Fibroblast of skin of left quadriceps (primary cell): Measurements from ENCODE around the gene EXOC3L1.
A peak's percentile ranks its signal among the peaks of the same experiment; 100 is the strongest.

Source experiments
- DNase-seq, 2 experiments: peaks; one replicate each; pipeline ENCODE4 v3.0.0-alpha.2; 2013; ENCODE audit warnings: low read depth in 2 of 2

Gene EXOC3L1

GRCh38 chr16:67197704-67198103 lies 7.8 kb upstream of the EXOC3L1 start:
- DNase-seq: no peak

- DNase-seq: no peak
These were observed 6.9 kb upstream of the EXOC3L1 start for GRCh38 chr16:67196881-67197280.

- DNase-seq: no peak
These were observed 5.7 kb upstream of the EXOC3L1 start for GRCh38 chr16:67195676-67196075.

- DNase-seq: no peak
These were observed 4.3 kb upstream of the EXOC3L1 start for GRCh38 chr16:67194260-67194659.

- no peak for DNase-seq
These were observed 3.6 kb upstream of the EXOC3L1 start for GRCh38 chr16:67193536-67193935.

GRCh38 chr16:67192781-67193361 lies 2.9 kb upstream of the EXOC3L1 start:
- no peak for DNase-seq

- peak; percentile 70 to 76 for DNase-seq
These were observed 2.2 kb upstream of the EXOC3L1 start, which contains the start of gene E2F4 for GRCh38 chr16:67191995-67192681. Gene E2F4 (plus strand): TSS chr16:67192155. CDS start chr16:67192228, 73 bp downstream.

- DNase-seq: no peak
These were observed 1.6 kb upstream of the EXOC3L1 start for GRCh38 chr16:67191411-67191994.

GRCh38 chr16:67190448-67191399 lies 788 bp upstream of the EXOC3L1 start:
- DNase-seq: no peak

- no peak for DNase-seq
These were observed 1.1 kb downstream of the EXOC3L1 start for GRCh38 chr16:67188798-67189197.

GRCh38 chr16:67188323-67188722 lies 1.6 kb downstream of the EXOC3L1 start:
- no peak for DNase-seq

GRCh38 chr16:67187175-67187890 lies 2.6 kb downstream of the EXOC3L1 start:
- no peak for DNase-seq

GRCh38 chr16:67186550-67186950 lies 3.4 kb downstream of the EXOC3L1 start:
- no peak for DNase-seq

- DNase-seq: no peak
These were observed 4.2 kb downstream of the EXOC3L1 start for GRCh38 chr16:67185651-67186134.

- peak; percentile 58 for DNase-seq
These were observed 4.8 kb downstream of the EXOC3L1 start for GRCh38 chr16:67184995-67185650.

GRCh38 chr16:67184453-67184994 lies 5.4 kb downstream of the EXOC3L1 start:
- no peak for DNase-seq

- DNase-seq: peak; percentile 95
These were observed 6.1 kb downstream of the EXOC3L1 start, which contains the start of gene MATCAP1 for GRCh38 chr16:67183627-67184452. Gene MATCAP1 (minus strand): TSS chr16:67183963. CDS start chr16:67180610, 3,353 bp downstream.

- no peak for DNase-seq
These were observed 6.7 kb downstream of the EXOC3L1 start for GRCh38 chr16:67183284-67183626.

GRCh38 chr16:67182288-67182687 lies 7.6 kb downstream of the EXOC3L1 start:
- DNase-seq: no peak
